MCF 10A (cell line): ENCODE data around the gene RNF126. TPM values are rescaled to one million over a fixed set of nuclear protein-coding genes. Genes with fewer than 3 reads are reported as not detected.

Experiments
- BruUV-seq: library from RNA; stranded (reverse); fragments of 400-500 nt; replicated peaks from 2 replicates; lab custom pipeline; 2021; lab: Mats Ljungman, UMichigan
- CTCF ChIA-PET: fragments of 300-600 bp; sonication (Branson Sonifier 250); formaldehyde crosslinking; extraction: SDS; loops from one replicate; lab custom pipeline; 2021; ENCODE audit warnings: antibody characterized with exemption, inconsistent platforms; lab: Yijun Ruan, JAX
- POLR2A ChIA-PET: fragments of 300-600, 350-650 bp; sonication (Branson Sonifier 250); formaldehyde crosslinking; extraction: SDS; loops from one replicate; lab custom pipeline; 2020; ENCODE audit warnings: antibody characterized with exemption, inconsistent platforms; lab: Yijun Ruan, JAX
- DNase-seq: peaks from one replicate; pipeline ENCODE4 v3.0.0-alpha.2; 2018; ENCODE audit not compliant: unreplicated experiment
- H3K27ac Mint-ChIP-seq: one replicate; pipeline ENCODE4 v1.8.0; 2022; ENCODE audit warnings: mild to moderate bottlenecking, low read depth, mixed read lengths; ENCODE audit not compliant: unreplicated experiment
- H3K27me3 Mint-ChIP-seq: one replicate; pipeline ENCODE4 v1.8.0; 2022; ENCODE audit warnings: mixed read lengths; ENCODE audit not compliant: insufficient read depth, unreplicated experiment
- H3K36me3 Mint-ChIP-seq: one replicate; pipeline ENCODE4 v1.8.0; 2022; ENCODE audit warnings: mild to moderate bottlenecking, moderate library complexity, mixed read lengths; ENCODE audit not compliant: insufficient read depth, unreplicated experiment
- H3K4me1 Mint-ChIP-seq: one replicate; pipeline ENCODE4 v1.8.0; 2022; ENCODE audit warnings: mixed read lengths; ENCODE audit not compliant: insufficient read depth, unreplicated experiment
- H3K4me3 Mint-ChIP-seq: one replicate; pipeline ENCODE4 v1.8.0; 2022; ENCODE audit warnings: mild to moderate bottlenecking, moderate library complexity, mixed read lengths; ENCODE audit not compliant: unreplicated experiment
- H3K9me3 Mint-ChIP-seq: one replicate; pipeline ENCODE4 v1.8.0; 2022; ENCODE audit warnings: mixed read lengths; ENCODE audit not compliant: unreplicated experiment
- intact Hi-C: fragments of 100-400 bp; cut with micrococcal nuclease; formaldehyde crosslinking; loops from 2 replicates; pipeline ENCODE4 v1.14.1; 2022
- total RNA-seq: library from RNA; stranded (reverse); gene quantifications from 2 replicates; pipeline ENCODE4 v1.2.3, GENCODE V29; 2022
- TF ChIP-seq, protein P1 (sequence below): fragments of 200-600 bp; IDR thresholded peaks from one replicate; pipeline ENCODE4 v1.8.0; 2022; ENCODE audit warnings: antibody characterized with exemption, mild to moderate bottlenecking; ENCODE audit not compliant: unreplicated experiment

RNF126 gene
- total RNA-seq, 1 experiment from 2014 or later, result 68.0 TPM

DNA sequence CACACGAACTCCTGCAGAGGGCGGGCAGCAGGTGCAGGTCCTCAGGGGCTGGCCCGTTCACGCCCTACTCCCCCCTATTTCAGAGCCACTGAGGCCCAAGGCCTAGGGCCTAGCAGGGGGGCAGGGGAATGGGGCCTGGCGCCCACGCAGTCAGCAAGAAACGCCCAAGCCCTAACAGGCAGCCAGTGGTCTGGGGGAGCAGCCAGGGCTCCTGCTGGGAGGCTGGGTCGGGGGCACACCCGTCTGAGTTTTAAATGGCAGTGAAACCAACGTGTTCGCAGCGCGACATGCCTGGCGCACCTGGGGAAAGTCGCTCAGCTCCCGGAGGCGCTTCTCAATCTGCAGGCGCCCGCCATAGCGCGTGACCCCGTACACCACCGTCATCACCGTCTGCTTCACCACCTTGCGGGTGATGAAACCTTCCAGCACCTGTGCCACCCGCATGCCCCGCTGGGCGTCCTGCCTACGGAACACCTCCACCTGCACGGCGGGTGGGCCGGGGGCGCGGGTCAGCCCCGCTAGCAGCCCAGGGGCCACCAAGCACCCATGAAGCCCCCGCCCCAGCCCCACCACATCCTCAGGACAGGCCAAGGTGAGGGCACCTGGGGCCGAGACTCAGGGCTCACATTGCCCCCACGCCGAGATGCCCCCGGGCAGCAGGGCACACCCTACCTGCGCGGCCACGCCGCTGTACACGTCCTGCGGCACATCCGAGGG is 43.6 kb downstream of the RNF126 start:
- POLR2A ChIA-PET, result no interaction called here

DNA sequence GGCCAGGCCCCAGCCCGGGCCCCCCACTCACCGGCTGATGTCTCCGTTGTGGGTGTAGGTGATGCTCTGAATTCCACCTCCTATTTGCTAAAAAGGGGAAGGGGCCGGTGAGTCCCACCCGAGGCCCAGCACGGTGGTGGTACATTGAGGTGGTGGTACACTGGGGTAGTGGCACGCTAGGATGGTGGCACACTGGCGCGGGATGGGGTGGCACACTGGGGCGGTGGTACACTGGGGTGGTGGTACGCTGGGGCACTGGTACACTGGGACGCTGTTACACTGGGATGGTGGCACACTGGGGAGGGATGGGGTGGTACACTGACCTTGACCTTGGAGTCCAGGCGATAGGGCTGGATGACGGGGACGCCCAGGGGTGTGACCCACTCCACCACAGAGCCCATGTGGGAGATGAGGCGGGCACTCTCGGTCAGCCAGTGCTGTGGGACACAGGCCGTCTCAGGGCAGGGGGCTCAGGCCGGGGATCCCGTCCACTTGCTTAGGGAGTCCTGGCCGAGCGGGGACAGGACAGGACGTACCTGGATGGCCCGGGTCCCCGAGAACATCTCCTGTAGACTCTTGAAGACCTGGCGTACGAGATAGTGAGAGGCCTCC is 44.2 kb downstream of the RNF126 start:
- TF ChIP-seq, protein P1, sequence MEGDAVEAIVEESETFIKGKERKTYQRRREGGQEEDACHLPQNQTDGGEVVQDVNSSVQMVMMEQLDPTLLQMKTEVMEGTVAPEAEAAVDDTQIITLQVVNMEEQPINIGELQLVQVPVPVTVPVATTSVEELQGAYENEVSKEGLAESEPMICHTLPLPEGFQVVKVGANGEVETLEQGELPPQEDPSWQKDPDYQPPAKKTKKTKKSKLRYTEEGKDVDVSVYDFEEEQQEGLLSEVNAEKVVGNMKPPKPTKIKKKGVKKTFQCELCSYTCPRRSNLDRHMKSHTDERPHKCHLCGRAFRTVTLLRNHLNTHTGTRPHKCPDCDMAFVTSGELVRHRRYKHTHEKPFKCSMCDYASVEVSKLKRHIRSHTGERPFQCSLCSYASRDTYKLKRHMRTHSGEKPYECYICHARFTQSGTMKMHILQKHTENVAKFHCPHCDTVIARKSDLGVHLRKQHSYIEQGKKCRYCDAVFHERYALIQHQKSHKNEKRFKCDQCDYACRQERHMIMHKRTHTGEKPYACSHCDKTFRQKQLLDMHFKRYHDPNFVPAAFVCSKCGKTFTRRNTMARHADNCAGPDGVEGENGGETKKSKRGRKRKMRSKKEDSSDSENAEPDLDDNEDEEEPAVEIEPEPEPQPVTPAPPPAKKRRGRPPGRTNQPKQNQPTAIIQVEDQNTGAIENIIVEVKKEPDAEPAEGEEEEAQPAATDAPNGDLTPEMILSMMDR, result no peak
- no TSS peak for BruUV-seq
- Mint-ChIP-seq H3K4me3 (no peak overlapping the region), H3K9me3 (no peaks in the 10 kb centered on the region), H3K36me3 (peaks cover 40% of the 10 kb centered on the region), H3K27ac (no peak overlapping the region), H3K27me3 (no peaks in the 10 kb centered on the region), H3K4me1 (no peaks in the 10 kb centered on the region)
- CTCF ChIA-PET, result no interaction called here
- no peak for DNase-seq
- POLR2A ChIA-PET, result no interaction called here
- intact Hi-C loops, result no loop called here

More for the DNA sequence above, 43.6 kb downstream of the RNF126 start:
- CTCF ChIA-PET, result no interaction called here
- no peaks in the 10 kb centered on the region for H3K9me3 Mint-ChIP-seq
- TF ChIP-seq, protein P1, result no peak
- H3K36me3 Mint-ChIP-seq, result peaks cover 34% of the 10 kb centered on the region
- intact Hi-C loops, result no loop called here
- DNase-seq, result no peak
- no TSS peak for BruUV-seq
- no peak overlapping the region for H3K27ac Mint-ChIP-seq
- H3K4me3 Mint-ChIP-seq, result no peak overlapping the region
- H3K4me1 Mint-ChIP-seq, result no peaks in the 10 kb centered on the region
- H3K27me3 Mint-ChIP-seq, result no peaks in the 10 kb centered on the region

DNA sequence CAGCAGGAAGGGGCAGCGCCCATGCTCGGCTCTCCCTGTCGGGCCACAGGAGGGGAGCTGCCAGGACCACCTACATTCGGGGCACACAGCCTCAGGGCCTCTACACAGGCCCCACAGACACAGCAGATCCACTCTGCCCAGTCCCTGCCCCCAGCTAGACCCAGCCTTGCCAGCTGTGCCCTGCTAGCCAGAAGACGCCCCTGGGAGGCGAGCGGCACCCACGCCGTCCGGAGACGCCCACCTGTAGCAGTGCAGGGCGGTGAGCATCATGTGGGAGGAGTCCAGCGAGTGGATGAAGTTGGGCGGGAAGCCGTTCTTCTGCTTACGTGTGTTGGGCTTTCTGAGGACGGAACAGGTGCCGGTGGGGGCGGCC is 44.8 kb downstream of the RNF126 start:
- intact Hi-C loops, result no loop called here
- TF ChIP-seq, protein P1, result no peak
- no TSS peak for BruUV-seq
- Mint-ChIP-seq H3K27ac (no peak overlapping the region), H3K4me3 (no peak overlapping the region), H3K4me1 (no peaks in the 10 kb centered on the region), H3K27me3 (no peaks in the 10 kb centered on the region), H3K9me3 (no peaks in the 10 kb centered on the region), H3K36me3 (peaks cover 35% of the 10 kb centered on the region)
- DNase-seq, result no peak
- ChIA-PET CTCF (no interaction called here), POLR2A (no interaction called here)

DNA sequence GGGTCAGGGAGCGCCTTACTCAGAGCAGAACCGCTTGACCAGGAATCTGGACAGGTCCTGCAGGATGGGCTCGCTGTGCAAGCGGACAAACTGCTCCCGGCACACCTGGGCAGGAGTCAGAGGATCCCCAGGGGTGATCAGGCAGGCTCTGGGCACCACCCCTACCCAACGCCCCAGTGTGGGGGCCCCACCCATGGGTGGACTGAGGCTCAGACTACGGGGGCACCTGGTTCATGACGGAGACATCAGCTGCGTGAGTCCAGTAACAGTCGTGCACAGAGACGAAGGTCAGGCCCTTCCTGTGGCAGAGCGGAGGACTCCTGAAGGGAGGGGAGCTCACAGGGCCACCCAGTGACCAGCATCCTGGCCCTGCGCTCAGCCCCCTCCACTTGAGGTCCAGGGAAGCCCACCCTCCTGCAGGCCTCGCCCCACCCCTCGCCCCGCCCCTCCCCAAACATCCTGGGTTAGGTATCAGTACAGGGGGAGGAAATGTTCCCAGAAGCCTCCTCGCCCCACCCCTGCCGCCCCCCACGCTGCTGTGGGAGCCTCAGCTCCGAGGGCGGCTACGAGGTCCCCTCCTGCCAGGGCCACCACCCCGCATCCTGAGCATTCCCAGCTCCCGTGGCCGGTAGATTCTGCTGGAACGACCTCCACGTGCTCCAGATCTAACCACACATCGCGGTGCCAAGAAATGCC is 45.3 kb downstream of the RNF126 start:
- no peaks in the 10 kb centered on the region for H3K9me3 Mint-ChIP-seq
- TF ChIP-seq, protein P1, result no peak
- no TSS peak for BruUV-seq
- no peaks in the 10 kb centered on the region for H3K4me1 Mint-ChIP-seq
- peaks cover 37% of the 10 kb centered on the region for H3K36me3 Mint-ChIP-seq
- ChIA-PET POLR2A (interaction anchor here (1.3 kb wide), 1 partner anchor 8 kb away, joined by 3 read pairs; no protein-coding TSS in a partner anchor), CTCF (interaction anchor here (0.5 kb wide), 1 partner anchor 14 kb away, joined by 3 read pairs; no protein-coding TSS in a partner anchor)
- no peak overlapping the region for H3K27ac Mint-ChIP-seq
- no peak overlapping the region for H3K4me3 Mint-ChIP-seq
- intact Hi-C loops, result no loop called here
- DNase-seq, result no peak
- no peaks in the 10 kb centered on the region for H3K27me3 Mint-ChIP-seq
